ENCODE results near the gene GAB2.

- TF ChIP-seq POLR2A (IDR thresholded peaks at IDR 0.05; ENCODE audit: low read depth, low read length) (no peak), CTCF (IDR thresholded peaks at IDR 0.05 in 2 of 3, conservative IDR thresholded peaks at IDR 0.05 in 1 of 3; ENCODE audit: control insufficient read depth in 2 of 3, extremely low read depth in 1 of 3, insufficient read depth in 1 of 3, low read depth in 3 of 3, low read length in 3 of 3) (peak; percentile 52 to 69 (median 64); a peak in 5 of 6 replicates), USF2 (IDR thresholded peaks at IDR 0.05; ENCODE audit: borderline replicate concordance, low read depth, low read length) (no peak), JUNB (IDR thresholded peaks at IDR 0.05) (no peak), MAX (IDR thresholded peaks at IDR 0.05; ENCODE audit: low read depth, low read length) (no peak), CHD2 (IDR thresholded peaks at IDR 0.05; ENCODE audit: borderline replicate concordance, low read depth, low read length) (no peak), YY1 (IDR thresholded peaks at IDR 0.05; ENCODE audit: low read depth, low read length) (peak; percentile 76)
Measured at GRCh38 chr11:78228467-78228866, 189.2 kb downstream of the GAB2 start.
